ENCODE measurements around the gene METTL25B. TPM values are rescaled to one million over a fixed set of nuclear protein-coding genes. Genes with fewer than 3 reads are reported as not detected.

The METTL25B gene
- total and polyA plus RNA-seq, 7 experiments from 2014 or later, result 4.4 to 29.8 (median 29.0) TPM

GRCh38 chr1:156698995-156699394 is 29.3 kb upstream of the METTL25B start:
- ATAC-seq (no peak), DNase-seq (no peak)
- peaks cover 0 to 7% (median 0%) of the 10 kb centered on the region in 5 donors for H3K36me3 Mint-ChIP-seq
- Histone ChIP-seq H3K27ac (ENCODE audit: low read depth, low read length) (no peak overlapping the region), H3K4me1 (ENCODE audit: control insufficient read depth in 2 of 2, insufficient read depth in 2 of 2, low read length in 2 of 2) (no peaks in the 10 kb centered on the region), H3K27me3 (ENCODE audit: control insufficient read depth in 2 of 2, insufficient read depth in 2 of 2, low read length in 2 of 2) (peaks cover 0 to 3% of the 10 kb centered on the region in 2 donors), H3K9me3 (ENCODE audit: control insufficient read depth in 2 of 3, low read length in 3 of 3) (no peaks in the 10 kb centered on the region), H3K36me3 (ENCODE audit: control insufficient read depth in 2 of 3, insufficient read depth in 3 of 3, low read length in 3 of 3) (no peaks in the 10 kb centered on the region), H3K4me3 (ENCODE audit: low read length) (no peak overlapping the region)
- H3K27me3 Mint-ChIP-seq, result peaks cover 17 to 47% (median 31%) of the 10 kb centered on the region in 5 donors
- H3K4me3 Mint-ChIP-seq, result no peak overlapping the region
- intact Hi-C loops (cut with micrococcal nuclease), result no loop called here
- H3K27ac Mint-ChIP-seq, result peak overlapping the region in 2 of 9 donors; percentile 45 to 72
- no peaks in the 10 kb centered on the region for H3K9me3 Mint-ChIP-seq
- CTCF ChIA-PET, result interaction anchor here (11.9 kb wide), 1 partner anchor 10 kb away, joined by 93 read pairs; no protein-coding TSS in a partner anchor
- peaks cover 0 to 3% (median 2%) of the 10 kb centered on the region in 7 donors for H3K4me1 Mint-ChIP-seq
- POLR2A ChIA-PET, result no interaction called here

- ATAC-seq (no peak), DNase-seq (no peak)
- intact Hi-C loops (cut with micrococcal nuclease), result no loop called here
- Mint-ChIP-seq H3K4me3 (no peak overlapping the region), H3K9me3 (no peaks in the 10 kb centered on the region), H3K36me3 (peaks cover 0 to 7% (median 0%) of the 10 kb centered on the region in 5 donors), H3K27ac (peak overlapping the region in 1 of 9 donors; percentile 12), H3K4me1 (peaks cover 2 to 18% (median 13%) of the 10 kb centered on the region in 7 donors), H3K27me3 (peaks cover 18 to 45% (median 37%) of the 10 kb centered on the region in 5 donors)
- CTCF ChIA-PET, result interaction anchor here (1.5 to 11.9 kb wide), 2 partner anchors 12 to 28 kb away, joined by 4 to 93 read pairs; partner anchors contain the start of gene ISG20L2
- Histone ChIP-seq H3K4me3 (ENCODE audit: low read length) (no peak overlapping the region), H3K27ac (ENCODE audit: low read depth, low read length) (no peak overlapping the region), H3K36me3 (ENCODE audit: control insufficient read depth in 2 of 3, insufficient read depth in 3 of 3, low read length in 3 of 3) (no peaks in the 10 kb centered on the region), H3K4me1 (ENCODE audit: control insufficient read depth in 2 of 2, insufficient read depth in 2 of 2, low read length in 2 of 2) (peaks cover 14 to 17% of the 10 kb centered on the region in 2 donors), H3K9me3 (ENCODE audit: control insufficient read depth in 2 of 3, low read length in 3 of 3) (no peaks in the 10 kb centered on the region), H3K27me3 (ENCODE audit: control insufficient read depth in 2 of 2, insufficient read depth in 2 of 2, low read length in 2 of 2) (peaks cover 3 to 4% of the 10 kb centered on the region in 2 donors)
- POLR2A ChIA-PET, result interaction anchor here (0.7 kb wide), 1 partner anchor 604 kb away, joined by 3 read pairs; no protein-coding TSS in a partner anchor
Observed at GRCh38 chr1:156700736-156701531, 27.3 kb upstream of the METTL25B start.

GRCh38 chr1:156703336-156703735 is 24.9 kb upstream of the METTL25B start:
- Histone ChIP-seq H3K4me3 (ENCODE audit: low read length) (no peak overlapping the region), H3K27ac (ENCODE audit: low read depth, low read length) (no peak overlapping the region), H3K36me3 (ENCODE audit: control insufficient read depth in 2 of 3, insufficient read depth in 3 of 3, low read length in 3 of 3) (no peaks in the 10 kb centered on the region), H3K9me3 (ENCODE audit: control insufficient read depth in 2 of 3, low read length in 3 of 3) (no peaks in the 10 kb centered on the region), H3K4me1 (ENCODE audit: control insufficient read depth in 2 of 2, insufficient read depth in 2 of 2, low read length in 2 of 2) (peaks cover 23 to 27% of the 10 kb centered on the region in 2 donors), H3K27me3 (ENCODE audit: control insufficient read depth in 2 of 2, insufficient read depth in 2 of 2, low read length in 2 of 2) (peaks cover 3 to 4% of the 10 kb centered on the region in 2 donors)
- H3K27me3 Mint-ChIP-seq, result peaks cover 8 to 44% (median 32%) of the 10 kb centered on the region in 5 donors
- no peaks in the 10 kb centered on the region for H3K9me3 Mint-ChIP-seq
- H3K27ac Mint-ChIP-seq, result peak overlapping the region in 1 of 9 donors; percentile 43
- DNase-seq, result no peak
- peaks cover 11 to 37% (median 24%) of the 10 kb centered on the region in 7 donors for H3K4me1 Mint-ChIP-seq
- intact Hi-C loops (cut with micrococcal nuclease), result no loop called here
- ATAC-seq, result no peak
- no peaks in the 10 kb centered on the region for H3K36me3 Mint-ChIP-seq
- H3K4me3 Mint-ChIP-seq, result peak overlapping the region in 1 of 10 donors; percentile 53
- POLR2A ChIA-PET, result interaction anchor here (1.6 kb wide), 1 partner anchor 10 kb away, joined by 3 read pairs; no protein-coding TSS in a partner anchor
- CTCF ChIA-PET, result interaction anchor here (11.9 kb wide), 1 partner anchor 14 kb away, joined by 93 read pairs; no protein-coding TSS in a partner anchor

GRCh38 chr1:156703741-156704140 is 24.5 kb upstream of the METTL25B start:
- H3K9me3 Mint-ChIP-seq, result no peaks in the 10 kb centered on the region
- no peaks in the 10 kb centered on the region for H3K36me3 ChIP-seq (ENCODE audit: control insufficient read depth in 2 of 3, insufficient read depth in 3 of 3, low read length in 3 of 3)
- no peak overlapping the region for H3K27ac ChIP-seq (ENCODE audit: low read depth, low read length)
- H3K4me3 ChIP-seq (ENCODE audit: low read length), result no peak overlapping the region
- H3K4me1 Mint-ChIP-seq, result peaks cover 11 to 37% (median 24%) of the 10 kb centered on the region in 7 donors
- peak overlapping the region in 6 of 10 donors; percentile 32 to 95 (median 64) for H3K4me3 Mint-ChIP-seq
- DNase-seq (no peak), ATAC-seq (no peak)
- POLR2A ChIA-PET, result interaction anchor here (1.6 kb wide), 1 partner anchor 10 kb away, joined by 3 read pairs; no protein-coding TSS in a partner anchor
- H3K27me3 ChIP-seq (ENCODE audit: control insufficient read depth in 2 of 2, insufficient read depth in 2 of 2, low read length in 2 of 2), result peaks cover 3 to 4% of the 10 kb centered on the region in 2 donors
- CTCF ChIA-PET, result interaction anchor here (11.9 kb wide), 1 partner anchor 15 kb away, joined by 93 read pairs; no protein-coding TSS in a partner anchor
- intact Hi-C loops (cut with micrococcal nuclease), result no loop called here
- no peaks in the 10 kb centered on the region for H3K36me3 Mint-ChIP-seq
- H3K27ac Mint-ChIP-seq, result no peak overlapping the region
- H3K4me1 ChIP-seq (ENCODE audit: control insufficient read depth in 2 of 2, insufficient read depth in 2 of 2, low read length in 2 of 2), result peaks cover 23 to 27% of the 10 kb centered on the region in 2 donors
- no peaks in the 10 kb centered on the region for H3K9me3 ChIP-seq (ENCODE audit: control insufficient read depth in 2 of 3, low read length in 3 of 3)
- H3K27me3 Mint-ChIP-seq, result peaks cover 8 to 44% (median 29%) of the 10 kb centered on the region in 5 donors

GRCh38 chr1:156704166-156704711 is 24.0 kb upstream of the METTL25B start:
- Mint-ChIP-seq H3K4me1 (peaks cover 11 to 37% (median 24%) of the 10 kb centered on the region in 7 donors), H3K4me3 (peak overlapping the region; percentile 14 to 95 (median 42)), H3K27ac (peak overlapping the region in 1 of 9 donors; percentile 8), H3K27me3 (peaks cover 8 to 44% (median 26%) of the 10 kb centered on the region in 5 donors), H3K36me3 (no peaks in the 10 kb centered on the region), H3K9me3 (no peaks in the 10 kb centered on the region)
- Histone ChIP-seq H3K36me3 (ENCODE audit: control insufficient read depth in 2 of 3, insufficient read depth in 3 of 3, low read length in 3 of 3) (no peaks in the 10 kb centered on the region), H3K9me3 (ENCODE audit: control insufficient read depth in 2 of 3, low read length in 3 of 3) (no peaks in the 10 kb centered on the region), H3K4me3 (ENCODE audit: low read length) (no peak overlapping the region), H3K27ac (ENCODE audit: low read depth, low read length) (no peak overlapping the region), H3K4me1 (ENCODE audit: control insufficient read depth in 2 of 2, insufficient read depth in 2 of 2, low read length in 2 of 2) (peaks cover 23 to 27% of the 10 kb centered on the region in 2 donors), H3K27me3 (ENCODE audit: control insufficient read depth in 2 of 2, insufficient read depth in 2 of 2, low read length in 2 of 2) (peaks cover 3 to 4% of the 10 kb centered on the region in 2 donors)
- ChIA-PET CTCF (interaction anchor here (11.9 kb wide), 1 partner anchor 15 kb away, joined by 93 read pairs; no protein-coding TSS in a partner anchor), POLR2A (interaction anchor here (1.0 kb wide), 1 partner anchor 23 kb away, joined by 3 read pairs; no protein-coding TSS in a partner anchor)
- intact Hi-C loops (cut with micrococcal nuclease), result no loop called here
- no peak for ATAC-seq
- DNase-seq, result no peak

- Histone ChIP-seq H3K9me3 (ENCODE audit: control insufficient read depth in 2 of 3, low read length in 3 of 3) (no peaks in the 10 kb centered on the region), H3K27ac (ENCODE audit: low read depth, low read length) (peak overlapping the region; percentile 71), H3K36me3 (ENCODE audit: control insufficient read depth in 2 of 3, insufficient read depth in 3 of 3, low read length in 3 of 3) (no peaks in the 10 kb centered on the region), H3K4me3 (ENCODE audit: low read length) (peak overlapping the region; percentile 81), H3K27me3 (ENCODE audit: control insufficient read depth in 2 of 2, insufficient read depth in 2 of 2, low read length in 2 of 2) (peaks cover 3 to 4% of the 10 kb centered on the region in 2 donors), H3K4me1 (ENCODE audit: control insufficient read depth in 2 of 2, insufficient read depth in 2 of 2, low read length in 2 of 2) (peaks cover 23 to 27% of the 10 kb centered on the region in 2 donors)
- Mint-ChIP-seq H3K9me3 (no peaks in the 10 kb centered on the region), H3K4me1 (peaks cover 11 to 37% (median 24%) of the 10 kb centered on the region in 7 donors), H3K27me3 (peaks cover 8 to 44% (median 26%) of the 10 kb centered on the region in 5 donors), H3K27ac (peak overlapping the region in 1 of 9 donors; percentile 47), H3K4me3 (peak overlapping the region; percentile 23 to 95 (median 92)), H3K36me3 (no peaks in the 10 kb centered on the region)
- ChIA-PET POLR2A (interaction anchor here (1.0 to 2.2 kb wide), 2 partner anchors 22 to 36 kb away, joined by 3 to 7 read pairs; partner anchors contain the start of gene MRPL24), CTCF (interaction anchor here (2.6 to 11.9 kb wide), 3 partner anchors 11 to 21 kb away, joined by 11 to 93 read pairs (median 37); no protein-coding TSS in a partner anchor)
- ATAC-seq, result no peak
- DNase-seq, result peak in 1 of 9 donors; percentile 32
- intact Hi-C loops (cut with micrococcal nuclease), result loop anchor here in 1 of 2 donors (5.0 kb wide), 1 partner anchor 78 kb away; no protein-coding TSS in a partner anchor
Observed at GRCh38 chr1:156704930-156705320, 23.3 kb upstream of the METTL25B start.

Measured in naive thymus-derived CD4-positive, alpha-beta T cell (primary cell).